SK-N-SH (cell line): ENCODE results near the gene ZFP64. TPM values are rescaled to one million over a fixed set of nuclear protein-coding genes. Genes with fewer than 3 reads are reported as not detected.
"Not testable (repeated sequence)": the region's sequence is repeated elsewhere in the genome, so short reads cannot be mapped to it uniquely, and the experiment has no call there.

Source experiments
- CTCF ChIA-PET: fragments of 300-600, 350-600 bp; formaldehyde crosslinking; extraction: SDS; loops from one replicate; lab custom pipeline; 2021; lab: Yijun Ruan, JAX
- POLR2A ChIA-PET: fragments of 350-600 bp; sonication (Branson Sonifier 250); formaldehyde crosslinking; extraction: SDS; loops from one replicate; lab custom pipeline; 2020; ENCODE audit warnings: antibody characterized with exemption, inconsistent platforms; lab: Yijun Ruan, JAX
- DNase-seq: peaks from one replicate; pipeline ENCODE4 v3.0.0; 2012
- H2AFZ ChIP-seq: fragments of 200-600 bp; sonication (generic); 2 replicates; pipeline ENCODE4 v1.8.1; 2016; ENCODE audit warnings: antibody characterized with exemption, mild to moderate bottlenecking, low read depth
- H3F3A ChIP-seq: fragments of 200-600 bp; sonication (generic); replicated peaks from 2 replicates; pipeline ENCODE3; 2016; ENCODE audit warnings: antibody characterized with exemption, mild to moderate bottlenecking; ENCODE audit not compliant: insufficient read depth
- H3K27ac ChIP-seq, 2 experiments: fragments of 200-500 bp in 1 of 2; fragments of 200-600 bp in 1 of 2; sonication (Bioruptor generic) in 1 of 2; sonication (generic), shearing (Covaris generic) in 1 of 2; 2 replicates each; pipeline versions ENCODE4 v1.5.1 to v1.6.1; 2014 to 2016; ENCODE audit warnings: low read depth in 2 of 2, inconsistent platforms in 1 of 2, low read length in 1 of 2, mild to moderate bottlenecking in 1 of 2, mixed read lengths in 1 of 2
- H3K27me3 ChIP-seq: fragments of 200-600 bp; sonication (generic), shearing (Covaris generic); 2 replicates; pipeline ENCODE4 v1.6.1; 2016; ENCODE audit warnings: mixed run types; ENCODE audit not compliant: insufficient read depth
- H3K36me3 ChIP-seq, 2 experiments: fragments of 200-500 bp in 1 of 2; fragments of 200-600 bp in 1 of 2; sonication (Bioruptor generic) in 1 of 2; sonication (generic) in 1 of 2; replicated peaks in 1 of 2; 2 replicates each; pipeline versions ENCODE3 to v1.5.1; 2014 to 2016; ENCODE audit warnings: low read length in 1 of 2, mild to moderate bottlenecking in 1 of 2; ENCODE audit not compliant: insufficient read depth in 2 of 2, control insufficient read depth in 1 of 2
- H3K4me1 ChIP-seq, 2 experiments: fragments of 200-500 bp in 1 of 2; fragments of 200-600 bp in 1 of 2; sonication (Bioruptor generic) in 1 of 2; sonication (generic), shearing (Covaris generic) in 1 of 2; 2 replicates each; pipeline versions ENCODE4 v1.5.1 to v1.6.1; 2014 to 2016; ENCODE audit warnings: low read depth in 1 of 2, low read length in 1 of 2, mixed run types in 1 of 2; ENCODE audit not compliant: insufficient read depth in 2 of 2, control insufficient read depth in 1 of 2
- H3K4me2 ChIP-seq: fragments of 200-600 bp; sonication (generic), shearing (Covaris generic); 2 replicates; pipeline ENCODE4 v1.6.1; 2017; ENCODE audit warnings: mixed run types
- H3K4me3 ChIP-seq, 2 experiments: fragments of 200-500 bp in 1 of 2; fragments of 200-600 bp in 1 of 2; sonication (Bioruptor generic) in 1 of 2; sonication (generic), shearing (Covaris generic) in 1 of 2; 2 replicates each; pipeline versions ENCODE4 v1.5.1 to v1.8.1; 2014 to 2016; ENCODE audit warnings: low read depth in 2 of 2, inconsistent platforms in 1 of 2, low read length in 1 of 2, mild to moderate bottlenecking in 1 of 2, mixed read lengths in 1 of 2, moderate library complexity in 1 of 2
- H3K79me2 ChIP-seq: fragments of 200-600 bp; sonication (generic); 2 replicates; pipeline ENCODE4 v1.8.1; 2017; ENCODE audit warnings: mild to moderate bottlenecking; ENCODE audit not compliant: insufficient read depth
- H3K9ac ChIP-seq: fragments of 200-600 bp; sonication (generic); 2 replicates; pipeline ENCODE4 v1.6.1; 2017; ENCODE audit warnings: mixed run types
- H3K9me2 ChIP-seq: fragments of 200-600 bp; sonication (generic); 2 replicates; pipeline ENCODE4 v1.6.1; 2017; ENCODE audit warnings: mixed run types
- H3K9me3 ChIP-seq: fragments of 200-600 bp; sonication (generic); 2 replicates; pipeline ENCODE4 v1.6.1; 2017; ENCODE audit warnings: mixed run types, mild to moderate bottlenecking, moderate library complexity
- H4K20me1 ChIP-seq: fragments of 200-600 bp; sonication (generic); 2 replicates; pipeline ENCODE4 v1.6.1; 2017; ENCODE audit warnings: mild to moderate bottlenecking, mixed run types; ENCODE audit not compliant: insufficient read depth
- ELF1 ChIP-seq: IDR thresholded peaks from 2 replicates; pipeline ENCODE4 v1.4.0; 2012
- EP300 ChIP-seq, 2 experiments: IDR thresholded peaks; 2 replicates each; pipeline versions ENCODE4 v1.4.0 to v1.6.1; 2012; ENCODE audit warnings: borderline replicate concordance in 1 of 2, low read depth in 1 of 2, low read length in 1 of 2
- FOXJ3 ChIP-seq: sonication (generic); formaldehyde crosslinking; IDR thresholded peaks from 2 replicates; pipeline ENCODE4 v1.5.1; 2020; ENCODE audit warnings: mild to moderate bottlenecking, missing genetic modification reagents
- GABPA ChIP-seq: IDR thresholded peaks from 2 replicates; pipeline ENCODE4 v1.4.0; 2012; ENCODE audit warnings: low read depth, mild to moderate bottlenecking
- MAX ChIP-seq: IDR thresholded peaks from 2 replicates; pipeline ENCODE4 v1.4.0; 2012; ENCODE audit warnings: low read depth
- MXI1 ChIP-seq: IDR thresholded peaks from 2 replicates; pipeline ENCODE4 v1.6.1; 2012; ENCODE audit warnings: mild to moderate bottlenecking, low read depth, low read length, improper control_type of control experiment
- NFIC ChIP-seq: IDR thresholded peaks from 2 replicates; pipeline ENCODE4 v1.4.0; 2012; ENCODE audit warnings: borderline replicate concordance
- RAD21 ChIP-seq: IDR thresholded peaks from 2 replicates; pipeline ENCODE4 v1.6.1; 2012; ENCODE audit warnings: mild to moderate bottlenecking, low read length
- RCOR1 ChIP-seq: fragments of 150-350 bp; IDR thresholded peaks from 2 replicates; pipeline ENCODE4 v1.6.1; 2017; ENCODE audit warnings: antibody characterized with exemption, low read length
- REST ChIP-seq: IDR thresholded peaks from 2 replicates; pipeline ENCODE4 v1.6.1; 2012; ENCODE audit warnings: mild to moderate bottlenecking, low read depth, low read length, moderate library complexity
- RXRA ChIP-seq: IDR thresholded peaks from 2 replicates; pipeline ENCODE4 v1.4.0; 2012; ENCODE audit warnings: low read depth, mild to moderate bottlenecking, borderline replicate concordance
- SIN3A ChIP-seq: IDR thresholded peaks from 2 replicates; pipeline ENCODE4 v1.6.1; 2012; ENCODE audit warnings: low read depth, mild to moderate bottlenecking, low read length, moderate library complexity, borderline replicate concordance
- TCF12 ChIP-seq: IDR thresholded peaks from 2 replicates; pipeline ENCODE4 v1.4.0; 2012
- TEAD4 ChIP-seq: IDR thresholded peaks from 2 replicates; pipeline ENCODE4 v1.4.0; 2012; ENCODE audit warnings: mild to moderate bottlenecking, borderline replicate concordance; ENCODE audit not compliant: insufficient read depth
- USF1 ChIP-seq: IDR thresholded peaks from 2 replicates; pipeline ENCODE4 v1.4.0; 2012; ENCODE audit warnings: low read depth, borderline replicate concordance
- USF2 ChIP-seq: fragments of 150-350 bp; IDR thresholded peaks from 2 replicates; pipeline ENCODE4 v1.6.1; 2017; ENCODE audit warnings: antibody characterized with exemption, low read length, low read depth, borderline replicate concordance
- YY1 ChIP-seq: IDR thresholded peaks from 2 replicates; pipeline ENCODE4 v1.4.0; 2012; ENCODE audit warnings: low read depth, mild to moderate bottlenecking
- WGBS: methylation state at CpG from one replicate; pipeline ENCODE4 v1.1.6; 2017; ENCODE audit warnings: low lambda C conversion rate; 5-methylcytosine and 5-hydroxymethylcytosine counted together
- polyA plus RNA-seq, 3 experiments: library from polyadenylated mRNA; depleted of rRNA; stranded (reverse); fragments of >200 nt; gene quantifications; 2 replicates each; pipeline ENCODE4 v1.2.3, GENCODE V29; 2012

The ZFP64 gene
- polyA plus RNA-seq, 1 of the 3 experiments (the other 2 are of a cell fraction) = 12.8 TPM

- H3K27ac ChIP-seq, H3K4me3 ChIP-seq, CTCF ChIA-PET, H3K9me3 ChIP-seq, H3K4me2 ChIP-seq, H3K36me3 ChIP-seq, H3K4me1 ChIP-seq, H3K79me2 ChIP-seq, H2AFZ ChIP-seq, POLR2A ChIA-PET, DNase-seq, H3K9me2 ChIP-seq, H3K9ac ChIP-seq, H3K27me3 ChIP-seq, H4K20me1 ChIP-seq, H3F3A ChIP-seq: not testable (repeated sequence)
- WGBS = 0% methylated on average over 1 of the region's 1 CpG
Observed at GRCh38 chr20:52229346-52229745, 37.8 kb upstream of the ZFP64 start.

GRCh38 chr20:52226370-52226769, 34.8 kb upstream of the ZFP64 start:
- no peaks in the 10 kb centered on the region for H3K9me3 ChIP-seq
- no peaks in the 10 kb centered on the region for H3F3A ChIP-seq
- DNase-seq = no peak
- H3K4me2 ChIP-seq = no peak overlapping the region
- WGBS = 15% methylated on average over 3 of the region's 3 CpGs
- POLR2A ChIA-PET = no interaction called here
- H3K79me2 ChIP-seq = no peaks in the 10 kb centered on the region
- H3K9me2 ChIP-seq = no peaks in the 10 kb centered on the region
- no peaks in the 10 kb centered on the region; a peak in 2 of 4 replicates for H3K4me1 ChIP-seq
- H3K27me3 ChIP-seq = no peaks in the 10 kb centered on the region
- CTCF ChIA-PET = no interaction called here
- H3K4me3 ChIP-seq = no peak overlapping the region
- no peaks in the 10 kb centered on the region for H3K36me3 ChIP-seq
- TF ChIP-seq RAD21 (no peak), USF1 (no peak), RCOR1 (no peak), MAX (no peak), EP300 (IDR thresholded peaks at IDR 0.05; ENCODE audit: borderline replicate concordance in 1 of 2, low read depth in 1 of 2, low read length in 1 of 2) (no peak), ELF1 (no peak), TCF12 (no peak), SIN3A (no peak), NFIC (no peak), TEAD4 (no peak), REST (no peak), MXI1 (no peak), YY1 (no peak), GABPA (no peak), USF2 (no peak), FOXJ3 (no peak), RXRA (no peak)
- H3K27ac ChIP-seq = no peak overlapping the region
- H2AFZ ChIP-seq = no peak overlapping the region
- H3K9ac ChIP-seq = no peak overlapping the region
- no peaks in the 10 kb centered on the region for H4K20me1 ChIP-seq
